Esophagus mucosa (tissue), 1 donor: ENCODE data around the gene ZNF790. TPM values are rescaled to one million over a fixed set of nuclear protein-coding genes. Genes with fewer than 3 reads are reported as not detected.

ENCODE experiments used
- ATAC-seq: fragments of 200-7000 bp; cut with Tn5 transposase; one replicate; pipeline ENCODE4 v1.9.1; 2020
- total RNA-seq: library from RNA; stranded (reverse); gene quantifications from one replicate; pipeline ENCODE4 v1.2.4, GENCODE V29; 2023
- donor health status: DM: yes; HTN: yes; CAD: no.

ZNF790 gene
- total RNA-seq, 1 donor from 2014 or later = 4.9 TPM

- no peak for ATAC-seq
Observed at GRCh38 chr19:36771261-36772231, 66.6 kb downstream of the ZNF790 start.

Other genes starting within 250 kb of the ZNF790 start
- 0.72 TPM for gene ZNF382, start 233.1 kb downstream of the ZNF790 start, total RNA-seq
- gene ZNF461, start 171.6 kb downstream of the ZNF790 start, total RNA-seq = 3.0 TPM
- 2.3 TPM for gene ZNF567, start 150.8 kb downstream of the ZNF790 start, total RNA-seq
- 1.5 TPM for gene ZNF850, start 65.6 kb downstream of the ZNF790 start, total RNA-seq
- gene ZNF345, start 12.5 kb upstream of the ZNF790 start, total RNA-seq = 3.0 TPM
- gene ZNF829, start 77.9 kb upstream of the ZNF790 start, total RNA-seq = 1.5 TPM
- gene ZNF568, start 77.9 kb upstream of the ZNF790 start, total RNA-seq = 3.5 TPM
- 4.2 TPM for gene ZNF420, start 240.0 kb upstream of the ZNF790 start, total RNA-seq